ENCODE measurements around the gene HMGB4. TPM values are rescaled to one million over a fixed set of nuclear protein-coding genes. Genes with fewer than 3 reads are reported as not detected.

The HMGB4 gene
- total and polyA plus RNA-seq, 9 donors = not detected

- DNase-seq = no peak
- H3K27me3 ChIP-seq = no peaks in the 10 kb centered on the region
- WGBS, 3 donors = 18 to 36% (median 28%) methylated on average over 1 of the region's 1 CpG
Observed at GRCh38 chr1:33853431-33853830, 10.4 kb upstream of the HMGB4 start.

GRCh38 chr1:33854091-33854490, 9.8 kb upstream of the HMGB4 start:
- intact Hi-C loops (cut with DNase I) = no loop called here
- no peak overlapping the region for H3K27ac ChIP-seq
- no peaks in the 10 kb centered on the region for H3K9me3 ChIP-seq
- TF ChIP-seq CTCF (IDR thresholded peaks at IDR 0.05) (no peak), POLR2A (IDR thresholded peaks at IDR 0.05) (no peak), EP300 (IDR thresholded peaks at IDR 0.05) (no peak)
- 86 to 93% (median 87%) methylated on average over 5 of the region's 5 CpGs for WGBS, 3 donors
- H3K4me3 ChIP-seq = no peak overlapping the region
- H3K4me1 ChIP-seq (ENCODE audit: insufficient read depth) = no peaks in the 10 kb centered on the region
- no peaks in the 10 kb centered on the region for H3K27me3 ChIP-seq
- H3K36me3 ChIP-seq = no peaks in the 10 kb centered on the region
- no peak for DNase-seq

More at GRCh38 chr1:33853431-33853830, 10.4 kb upstream of the HMGB4 start:
- intact Hi-C loops (cut with DNase I) = no loop called here
- no peak overlapping the region for H3K27ac ChIP-seq
- H3K4me3 ChIP-seq = no peak overlapping the region
- no peaks in the 10 kb centered on the region for H3K9me3 ChIP-seq
- H3K36me3 ChIP-seq = no peaks in the 10 kb centered on the region
- no peak for TF ChIP-seq POLR2A (IDR thresholded peaks at IDR 0.05)
- TF ChIP-seq CTCF (IDR thresholded peaks at IDR 0.05) = no peak
- no peak for TF ChIP-seq EP300 (IDR thresholded peaks at IDR 0.05)
- H3K4me1 ChIP-seq (ENCODE audit: insufficient read depth) = no peaks in the 10 kb centered on the region

GRCh38 chr1:33860671-33861070, 3.2 kb upstream of the HMGB4 start:
- intact Hi-C loops (cut with DNase I) = no loop called here
- 57 to 75% (median 65%) methylated on average over 2 of the region's 2 CpGs for WGBS, 3 donors
- Histone ChIP-seq H3K9me3 (no peaks in the 10 kb centered on the region), H3K4me1 (ENCODE audit: insufficient read depth) (no peaks in the 10 kb centered on the region), H3K4me3 (no peak overlapping the region), H3K36me3 (no peaks in the 10 kb centered on the region), H3K27me3 (no peaks in the 10 kb centered on the region), H3K27ac (no peak overlapping the region)
- DNase-seq = no peak
- no peak for TF ChIP-seq EP300 (IDR thresholded peaks at IDR 0.05)
- no peak for TF ChIP-seq CTCF (IDR thresholded peaks at IDR 0.05)
- TF ChIP-seq POLR2A (IDR thresholded peaks at IDR 0.05) = no peak

GRCh38 chr1:33864460-33865389, 846 bp downstream of the HMGB4 start:
- TF ChIP-seq CTCF (IDR thresholded peaks at IDR 0.05) (no peak), EP300 (IDR thresholded peaks at IDR 0.05) (no peak), POLR2A (IDR thresholded peaks at IDR 0.05) (no peak)
- intact Hi-C loops (cut with DNase I) = no loop called here
- no peaks in the 10 kb centered on the region for H3K27me3 ChIP-seq
- H3K27ac ChIP-seq = no peak overlapping the region
- no peaks in the 10 kb centered on the region for H3K4me1 ChIP-seq (ENCODE audit: insufficient read depth)
- H3K9me3 ChIP-seq = no peaks in the 10 kb centered on the region
- WGBS, 3 donors = 64 to 80% (median 70%) methylated on average over 14 of the region's 14 CpGs
- no peak for DNase-seq
- H3K36me3 ChIP-seq = no peaks in the 10 kb centered on the region
- H3K4me3 ChIP-seq = no peak overlapping the region
